ENCODE measurements around the gene SFTPA1. TPM values are rescaled to one million over a fixed set of nuclear protein-coding genes. Genes with fewer than 3 reads are reported as not detected.
"Not testable (repeated sequence)": the region's sequence is repeated elsewhere in the genome, so short reads cannot be mapped to it uniquely, and the experiment has no call there.

The SFTPA1 gene
- polyA plus RNA-seq, 2 of the 4 experiments (the other 2 are of a cell fraction), result not detected

GRCh38 chr10:79608505-79609375 is 2.0 kb upstream of the SFTPA1 start:
- Histone ChIP-seq H3K4me3 (no peak overlapping the region), H3K4me2 (no peak overlapping the region), H3K4me1 (no peaks in the 10 kb centered on the region), H3K9me3 (no peaks in the 10 kb centered on the region), H3K27ac (no peak overlapping the region)
- 40% methylated on average over 20 of the region's 20 CpGs for WGBS (ENCODE audit: missing lambda C conversion rate)
- FAIRE-seq, result no peak
- ChIA-PET CTCF (interaction anchor here (1.3 kb wide), 1 partner anchor 47 kb away, joined by 4 read pairs; no protein-coding TSS in a partner anchor), POLR2A (no interaction called here)
- TF ChIP-seq REST (IDR thresholded peaks at IDR 0.05) (no peak), FOSB (CRISPR knock-in tag; IDR thresholded peaks at IDR 0.05) (no peak), EHMT2 (IDR thresholded peaks at IDR 0.05; ENCODE audit: low read depth) (no peak), NR3C1 (IDR thresholded peaks at IDR 0.05) (no peak), SREBF2 (IDR thresholded peaks at IDR 0.05) (no peak), JUNB (IDR thresholded peaks at IDR 0.05) (no peak), RAD21 (conservative IDR thresholded peaks at IDR 0.05 in 1 of 2, IDR thresholded peaks at IDR 0.05 in 1 of 2) (peak; percentile 42 to 70; a peak in 4 of 5 replicates), MAFK (IDR thresholded peaks at IDR 0.05; ENCODE audit: partially characterized antibody) (no peak), FOXS1 (CRISPR knock-in tag; IDR thresholded peaks at IDR 0.05) (no peak), MAZ (IDR thresholded peaks at IDR 0.05; ENCODE audit: borderline replicate concordance, low read depth, low read length) (no peak), NPAS2 (CRISPR knock-in tag; IDR thresholded peaks at IDR 0.05; ENCODE audit: borderline replicate concordance) (no peak), RNF2 (IDR thresholded peaks at IDR 0.05; ENCODE audit: borderline replicate concordance, low read depth) (no peak), GATA3 (IDR thresholded peaks at IDR 0.05; ENCODE audit: borderline replicate concordance) (no peak), CTCF (IDR thresholded peaks at IDR 0.05) (peak; percentile 42; the same call in 2 of the 3 replicates), CHD2 (IDR thresholded peaks at IDR 0.05; ENCODE audit: low read length, partially characterized antibody) (no peak), SMC3 (IDR thresholded peaks at IDR 0.05) (peak; percentile 55), PHF8 (IDR thresholded peaks at IDR 0.05; ENCODE audit: borderline replicate concordance, low read depth) (no peak), EHF (CRISPR knock-in tag; IDR thresholded peaks at IDR 0.05) (no peak), EP300 (IDR thresholded peaks at IDR 0.05) (no peak), NFE2L2 (conservative IDR thresholded peaks at IDR 0.05; ENCODE audit: low read length) (no peak), POLR2AphosphoS2 (conservative IDR thresholded peaks at IDR 0.05; ENCODE audit: low read length) (no peak)
- peak; percentile 47 to 82; a peak in 4 of 6 replicates for ATAC-seq
- DNase-seq (ENCODE audit: low read depth in 1 of 2, low spot score in 1 of 2), result peak; percentile 17 to 55

- H3K4me3 ChIP-seq; H3K4me1 ChIP-seq; POLR2A ChIA-PET; DNase-seq (ENCODE audit: low read depth in 1 of 2, low spot score in 1 of 2); FAIRE-seq; H3K4me2 ChIP-seq; H3K9me3 ChIP-seq; CTCF ChIA-PET; H3K27ac ChIP-seq: not testable (repeated sequence)
- 48% methylated on average over 15 of the region's 18 CpGs for WGBS (ENCODE audit: missing lambda C conversion rate)
- ATAC-seq, result peak in 1 of 2 experiments; percentile 32; a peak in 2 of 6 replicates
These were observed 646 bp downstream of the SFTPA1 start for GRCh38 chr10:79611193-79611976.

Measured in A549 (cell line).